Cardiac muscle cell (in vitro differentiated cells and primary cell): ENCODE results near the gene LRP5. TPM values are rescaled to one million over a fixed set of nuclear protein-coding genes. Genes with fewer than 3 reads are reported as not detected.

Experiments
- DNase-seq, 2 donors: peaks; one replicate each; pipeline versions ENCODE4 v3.0.0 to v3.0.0-alpha.2; 2010 to 2017; ENCODE audit warnings: low read depth in 1 of 2, low spot score in 1 of 2
- H3K27ac ChIP-seq: fragments of 200-600 bp; sonication (generic); 2 replicates; pipeline ENCODE4 v1.5.1; 2016
- H3K27me3 ChIP-seq: fragments of 200-600 bp; sonication (generic); 2 replicates; pipeline ENCODE4 v1.6.0; 2016; ENCODE audit warnings: control low read depth
- H3K36me3 ChIP-seq: fragments of 200-600 bp; sonication (generic); 2 replicates; pipeline ENCODE4 v1.5.1; 2016; ENCODE audit warnings: control low read depth
- H3K4me1 ChIP-seq: fragments of 200-600 bp; sonication (generic); 2 replicates; pipeline ENCODE4 v1.8.1; 2017; ENCODE audit warnings: low read depth, mild to moderate bottlenecking, mixed run types
- H3K4me3 ChIP-seq: fragments of 200-600 bp; sonication (generic); 2 replicates; pipeline ENCODE4 v1.5.1; 2016; ENCODE audit warnings: mild to moderate bottlenecking
- H3K9me3 ChIP-seq: fragments of 200-600 bp; sonication (generic); 2 replicates; pipeline ENCODE4 v1.5.1; 2017; ENCODE audit warnings: low read depth, mild to moderate bottlenecking, control low read depth
- CTCF ChIP-seq: IDR thresholded peaks from 2 replicates; pipeline ENCODE4 v1.5.1; 2012; ENCODE audit warnings: low read depth, mild to moderate bottlenecking, low read length
- polyA plus RNA-seq: library from polyadenylated mRNA; unstranded; fragments of >200 nt; fragmentation: Nextera tagmentation; extraction: Ambion mirVana; gene quantifications from 2 replicates; pipeline ENCODE4 v1.2.1, GENCODE V29; 2016
- total RNA-seq: library from RNA; depleted of rRNA; stranded (reverse); fragments of >200 nt; gene quantifications from 2 replicates; pipeline ENCODE4 v1.2.3, GENCODE V29; 2016

Gene LRP5
- total and polyA plus RNA-seq, 2 experiments from 2014 or later, result 29.1 to 245 TPM

DNA sequence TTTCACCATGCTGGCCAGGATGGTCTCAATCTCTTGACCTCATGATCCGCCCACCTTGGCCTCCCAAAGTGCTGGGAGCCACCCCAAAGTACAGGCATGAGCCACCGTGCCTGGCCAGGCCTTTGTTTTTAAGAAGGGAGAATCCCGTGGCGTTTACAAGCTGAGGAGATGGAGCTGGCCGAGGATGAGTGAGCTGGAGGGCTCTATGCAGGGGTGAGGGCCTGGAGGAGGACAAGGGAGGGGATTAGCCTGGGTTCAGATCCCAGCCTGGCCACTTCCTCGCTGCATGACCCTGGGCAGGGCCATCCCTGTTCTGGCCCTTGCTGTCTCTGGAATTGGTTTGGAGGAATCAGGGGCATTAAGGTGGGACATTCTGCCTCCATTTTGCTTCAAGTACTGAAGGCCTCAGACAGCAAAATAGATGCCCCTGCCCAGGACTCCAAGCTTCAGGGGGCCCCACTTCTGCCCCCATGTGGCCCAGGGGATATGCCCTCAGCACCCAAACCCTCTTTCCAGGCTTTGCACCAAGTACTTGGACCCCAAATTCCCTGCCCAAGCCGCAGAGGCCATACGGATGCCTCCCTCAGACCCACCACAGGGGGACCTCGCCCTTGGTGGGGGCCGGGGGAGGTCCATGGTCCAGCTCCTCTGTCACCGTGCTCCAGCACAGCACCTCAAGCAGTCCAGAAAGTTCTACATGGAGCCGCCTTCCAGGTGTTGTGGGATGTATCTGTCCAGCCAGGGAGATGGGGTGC, 12.1 kb upstream of the LRP5 start:
- Histone ChIP-seq H3K27me3 (peaks cover 4% of the 10 kb centered on the region), H3K9me3 (no peaks in the 10 kb centered on the region), H3K36me3 (no peaks in the 10 kb centered on the region), H3K27ac (no peak overlapping the region), H3K4me3 (no peak overlapping the region), H3K4me1 (no peaks in the 10 kb centered on the region)
- no peak for TF ChIP-seq CTCF
- DNase-seq, result no peak

GRCh38 chr11:68302256-68302655, 10.1 kb upstream of the LRP5 start:
- H3K27ac ChIP-seq, result no peak overlapping the region
- H3K27me3 ChIP-seq, result no peaks in the 10 kb centered on the region
- no peak for TF ChIP-seq CTCF
- no peaks in the 10 kb centered on the region for H3K9me3 ChIP-seq
- no peaks in the 10 kb centered on the region for H3K36me3 ChIP-seq
- H3K4me3 ChIP-seq, result no peak overlapping the region
- no peaks in the 10 kb centered on the region for H3K4me1 ChIP-seq
- DNase-seq, result no peak

DNA sequence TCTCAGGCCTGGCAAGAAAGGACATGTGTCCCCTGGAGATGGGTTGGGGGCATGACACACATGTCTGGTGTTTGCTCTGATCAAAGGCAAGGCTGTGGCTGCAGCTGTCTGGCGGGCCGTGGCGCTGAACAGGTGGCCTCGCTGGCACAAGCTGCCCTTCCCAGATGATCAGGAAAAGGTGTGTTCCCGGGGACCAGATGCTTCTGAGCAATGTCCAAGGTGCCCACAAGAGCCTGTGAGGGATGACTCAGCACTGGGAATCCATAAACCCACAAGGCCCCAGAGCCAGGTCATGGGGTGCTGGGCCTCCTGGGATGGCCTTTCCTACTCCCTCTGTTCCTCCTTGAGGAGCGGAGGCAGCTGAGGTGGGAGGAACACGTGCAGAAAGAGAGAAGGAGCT, 9.7 kb upstream of the LRP5 start:
- peak in 1 of 2 donors; percentile 20 for DNase-seq
- Histone ChIP-seq H3K36me3 (no peaks in the 10 kb centered on the region), H3K4me3 (no peak overlapping the region), H3K9me3 (no peaks in the 10 kb centered on the region), H3K27me3 (no peaks in the 10 kb centered on the region), H3K27ac (no peak overlapping the region), H3K4me1 (no peaks in the 10 kb centered on the region)
- no peak for TF ChIP-seq CTCF

DNA sequence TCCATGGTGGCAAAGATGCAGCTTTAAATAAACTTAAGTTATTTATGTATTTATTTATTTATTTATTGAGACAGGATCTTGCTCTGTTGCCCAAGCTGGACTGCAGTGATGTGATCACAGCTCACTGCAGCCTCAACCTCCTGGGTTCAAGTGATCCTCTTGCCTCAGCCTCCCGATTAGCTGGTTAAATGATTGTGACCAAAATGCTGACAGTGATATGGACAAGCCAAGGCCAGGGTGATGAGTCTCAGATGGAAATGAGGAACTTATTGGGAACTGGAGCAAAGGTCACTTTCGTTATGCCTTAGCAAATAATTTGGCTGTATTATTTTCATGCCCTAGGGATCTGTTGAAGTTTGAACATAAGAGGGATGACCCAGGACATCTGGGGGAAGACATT, 9.3 kb upstream of the LRP5 start:
- no peak for DNase-seq
- H3K4me1 ChIP-seq, result no peaks in the 10 kb centered on the region
- no peaks in the 10 kb centered on the region for H3K36me3 ChIP-seq
- H3K4me3 ChIP-seq, result no peak overlapping the region
- no peak for TF ChIP-seq CTCF
- no peaks in the 10 kb centered on the region for H3K9me3 ChIP-seq
- no peak overlapping the region for H3K27ac ChIP-seq
- no peaks in the 10 kb centered on the region for H3K27me3 ChIP-seq

GRCh38 chr11:68303982-68304780, 8.2 kb upstream of the LRP5 start:
- H3K36me3 ChIP-seq, result no peaks in the 10 kb centered on the region
- no peak for DNase-seq
- TF ChIP-seq CTCF, result no peak
- no peak overlapping the region for H3K4me3 ChIP-seq
- peaks cover 1% of the 10 kb centered on the region for H3K4me1 ChIP-seq
- H3K27me3 ChIP-seq, result no peaks in the 10 kb centered on the region
- no peak overlapping the region for H3K27ac ChIP-seq
- H3K9me3 ChIP-seq, result no peaks in the 10 kb centered on the region
